ENCODE measurements around the gene ESRRB.

The ESRRB gene

DNA sequence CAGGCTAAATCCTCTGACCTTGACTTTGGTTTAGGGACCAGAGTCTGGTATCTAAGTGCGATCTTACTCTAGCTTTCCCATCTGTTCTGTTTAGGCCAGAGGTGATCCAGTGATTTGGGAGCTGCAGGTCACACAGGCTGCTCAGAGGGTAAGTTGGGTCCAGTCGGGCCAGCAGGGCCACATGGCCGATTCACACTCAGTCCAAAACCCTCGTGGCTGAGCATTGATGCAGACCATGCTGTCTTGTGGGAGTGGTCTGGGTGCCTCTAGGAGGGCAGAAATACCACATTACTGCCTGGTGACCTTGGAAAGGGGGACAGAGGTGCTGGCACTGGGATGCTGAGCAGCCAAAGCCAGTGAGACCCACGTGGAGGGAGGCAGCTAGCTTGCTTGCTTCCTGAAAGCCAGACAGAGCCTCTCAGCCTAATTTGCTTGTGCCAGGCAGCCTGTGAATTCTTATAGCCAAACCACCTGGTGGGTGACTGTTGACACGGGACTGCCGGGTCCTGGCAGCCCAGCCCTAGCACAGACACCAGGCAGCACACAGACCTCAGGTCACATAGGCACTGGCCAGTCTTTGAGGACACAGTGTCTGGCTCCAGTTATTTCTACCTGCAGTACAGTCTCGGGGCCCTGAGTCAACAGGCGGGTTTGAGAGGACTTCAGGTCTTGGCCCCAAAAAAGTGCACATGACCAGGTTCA, 31.7 kb downstream of the ESRRB start:
- no peak for DNase-seq (ENCODE audit: low read depth in 2 of 3, low spot score in 2 of 3)

DNA sequence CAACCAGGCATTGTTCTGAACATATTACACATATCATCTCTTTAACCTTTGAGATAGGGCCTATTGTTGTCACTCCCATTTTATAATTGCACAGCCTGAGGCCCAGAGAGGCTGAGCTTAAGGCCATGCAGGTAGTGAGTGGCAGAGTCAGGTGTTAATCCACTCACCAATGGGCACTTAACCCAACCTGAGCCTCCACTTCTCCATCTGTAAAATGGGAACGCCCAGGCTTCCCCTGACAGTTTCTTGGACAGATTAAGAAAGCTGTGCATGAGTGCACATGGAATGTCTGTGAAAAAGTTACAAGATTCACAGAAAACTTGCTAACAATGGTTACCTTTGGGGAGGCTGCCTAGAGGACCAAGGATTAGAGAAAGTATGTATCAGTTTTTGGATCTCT, 32.9 kb downstream of the ESRRB start:
- DNase-seq (ENCODE audit: low read depth in 2 of 3, low spot score in 2 of 3): no peak

DNA sequence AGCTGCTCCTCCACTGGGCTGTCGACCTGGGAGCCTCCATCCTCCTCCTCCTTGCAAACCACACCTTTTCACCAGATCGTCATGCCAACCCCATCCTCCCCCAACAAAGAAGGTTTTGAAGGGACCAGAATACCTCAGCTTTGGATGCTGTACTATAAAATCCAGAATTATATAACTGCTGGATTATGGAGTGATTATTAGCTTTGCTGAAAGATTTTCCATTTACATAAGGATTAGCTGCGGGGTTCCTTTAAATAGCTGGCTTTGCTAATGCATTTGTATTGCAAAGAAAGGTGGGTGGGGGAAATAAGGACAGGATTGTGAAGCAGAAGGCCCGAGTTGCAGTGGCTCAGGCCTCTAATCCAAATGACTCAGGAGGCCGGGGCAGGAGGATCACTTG, 36.6 kb downstream of the ESRRB start:
- DNase-seq (ENCODE audit: low read depth in 2 of 3, low spot score in 2 of 3): no peak

DNA sequence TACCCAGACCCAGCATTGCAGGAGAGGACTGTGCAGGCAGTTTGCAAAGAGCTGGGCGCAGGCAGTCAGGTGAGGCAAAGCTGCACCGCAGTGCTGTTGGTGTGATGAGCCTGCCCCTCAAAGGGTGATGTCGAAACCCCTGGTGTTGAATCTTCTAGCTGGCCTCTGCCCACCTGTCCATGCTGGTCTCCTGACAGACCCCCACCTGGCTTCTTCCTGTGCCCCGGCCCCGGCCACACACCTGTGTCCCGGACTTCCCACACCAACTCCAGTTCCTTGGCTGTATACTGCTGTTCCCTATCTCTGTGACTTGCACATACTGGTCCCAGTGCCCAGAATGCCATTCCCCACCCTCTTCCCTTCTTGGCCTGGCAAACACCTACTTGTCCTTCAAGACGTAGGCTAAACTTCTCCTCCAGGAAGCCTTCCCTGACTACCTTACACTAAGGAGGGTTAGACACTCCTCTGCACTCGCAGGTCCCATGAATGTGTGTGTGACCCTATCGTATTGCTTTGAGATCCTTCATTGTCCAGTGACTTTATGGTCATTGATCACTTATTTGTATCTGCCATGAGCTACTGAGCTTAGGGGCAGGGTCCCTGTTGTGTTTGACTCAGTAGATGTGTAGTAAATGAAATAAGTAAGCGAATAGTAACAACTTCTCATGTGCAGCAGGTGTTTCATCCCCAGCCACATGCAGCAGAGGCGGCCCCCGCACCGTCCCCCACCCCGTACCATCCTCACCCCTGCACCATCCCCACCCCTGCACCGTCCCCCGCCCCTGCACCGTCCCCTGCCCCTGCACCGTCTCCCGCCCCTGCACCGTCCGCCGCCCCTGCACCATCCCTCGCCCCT, 37.4 kb downstream of the ESRRB start:
- DNase-seq (ENCODE audit: low read depth in 2 of 3, low spot score in 2 of 3): no peak

DNA sequence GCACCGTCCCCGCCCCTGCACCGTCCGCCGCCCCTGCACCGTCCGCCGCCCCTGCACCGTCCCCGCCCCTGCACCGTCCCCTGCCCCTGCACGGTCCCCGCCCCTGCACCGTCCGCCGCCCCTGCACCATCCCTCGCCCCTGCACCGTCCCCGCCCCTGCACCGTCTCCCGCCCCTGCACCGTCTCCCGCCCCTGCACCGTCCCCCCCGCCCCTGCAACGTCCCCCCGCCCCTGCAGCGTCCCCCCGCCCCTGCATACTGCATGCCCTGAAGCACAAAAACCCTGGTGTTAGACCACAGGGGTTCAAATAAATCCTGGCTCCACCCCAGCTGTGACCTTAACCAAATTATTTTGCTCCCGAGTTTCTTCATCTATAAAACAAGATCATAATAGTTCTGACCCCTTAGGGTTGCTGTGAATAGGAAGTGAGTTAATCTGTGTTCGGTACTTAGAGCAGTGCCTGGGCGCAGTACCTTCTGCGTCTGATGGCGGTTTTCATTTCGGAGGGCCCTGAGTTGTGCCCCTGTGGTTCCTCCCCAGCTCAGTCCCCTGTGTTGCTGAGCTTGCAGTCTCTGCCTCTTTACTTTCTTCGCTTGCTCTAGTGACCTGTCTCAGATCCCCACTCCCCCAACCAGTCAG, 38.1 kb downstream of the ESRRB start:
- DNase-seq (ENCODE audit: low read depth in 2 of 3, low spot score in 2 of 3): no peak

DNA sequence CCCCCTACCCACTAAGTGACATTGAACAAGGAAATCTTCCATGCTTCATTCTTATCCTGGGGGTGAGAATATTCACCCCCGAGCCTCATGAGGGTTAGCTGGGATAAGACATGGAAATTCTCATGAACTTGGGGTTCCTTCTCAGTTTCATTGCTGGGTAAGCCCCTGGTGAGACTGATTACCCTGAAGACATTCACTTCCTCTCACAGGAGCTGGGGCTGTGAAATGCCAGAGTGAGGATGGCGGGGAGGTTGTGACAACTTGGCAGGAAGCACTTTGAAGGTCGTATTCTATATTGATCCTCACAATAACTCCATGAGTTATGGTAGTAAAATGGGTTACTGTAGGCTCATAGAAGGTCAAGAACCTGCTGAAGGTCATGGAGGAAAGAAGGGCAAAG, 43.5 kb downstream of the ESRRB start:
- DNase-seq (ENCODE audit: low read depth in 2 of 3, low spot score in 2 of 3): no peak

DNA sequence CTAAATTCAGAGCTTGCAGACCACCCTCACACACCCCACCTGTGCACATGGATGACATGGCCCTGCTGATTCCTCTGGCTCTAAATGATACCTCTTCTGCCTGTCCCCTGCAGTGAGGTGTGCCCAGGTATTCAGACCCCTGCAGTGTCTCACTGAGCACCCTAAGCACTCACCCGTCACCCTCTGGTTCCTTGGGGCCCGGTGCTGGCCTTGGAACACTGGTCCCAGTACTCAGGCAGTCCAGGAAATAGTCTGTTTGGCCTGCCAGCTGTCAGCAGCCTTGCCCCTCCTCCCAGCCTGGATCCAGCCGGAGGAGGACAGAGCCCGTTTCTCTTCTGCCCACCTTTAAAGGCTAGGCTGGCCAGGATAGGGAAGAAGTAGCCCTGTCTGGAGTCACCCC, 44.9 kb downstream of the ESRRB start:
- DNase-seq (ENCODE audit: low read depth in 2 of 3, low spot score in 2 of 3): no peak

DNA sequence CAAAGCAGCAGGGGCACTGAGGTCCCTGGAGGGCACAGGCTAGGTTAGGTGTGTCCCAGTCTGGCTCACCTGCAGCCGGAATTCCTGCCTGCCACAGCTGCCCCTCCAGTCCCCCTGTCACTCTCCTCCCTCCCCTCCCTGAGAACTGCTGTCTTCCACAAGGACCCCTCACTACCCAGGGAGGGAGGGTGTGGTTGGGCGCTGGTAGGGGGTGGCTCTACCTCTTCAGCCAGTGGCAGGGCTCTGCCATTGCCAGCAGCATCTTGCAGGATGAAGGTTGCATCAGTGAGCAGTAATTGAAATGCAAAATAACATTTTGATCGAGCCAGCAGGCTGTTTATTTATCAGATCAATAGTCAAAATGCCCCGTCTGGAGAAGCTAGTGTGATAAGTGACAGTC, 45.7 kb downstream of the ESRRB start:
- DNase-seq (ENCODE audit: low read depth in 2 of 3, low spot score in 2 of 3): no peak

DNA sequence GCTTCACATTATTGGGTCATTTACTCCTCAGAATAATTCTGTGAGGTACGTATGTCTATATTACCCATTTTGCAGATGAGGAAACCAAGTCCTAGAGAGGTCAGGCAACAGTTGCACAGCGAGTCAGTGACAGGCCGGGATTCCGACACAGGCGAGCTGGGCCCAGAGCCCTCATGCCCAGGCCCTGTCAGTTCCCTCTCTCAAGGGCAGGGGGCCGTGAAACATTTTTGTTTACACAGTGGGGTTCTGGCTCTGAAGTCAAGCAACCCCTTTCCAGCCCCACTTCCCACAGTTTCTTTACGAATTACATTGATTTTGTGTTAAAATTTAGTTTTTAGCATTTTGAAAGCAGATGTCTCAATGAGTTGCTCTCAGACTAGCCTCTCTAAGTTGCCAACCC, 46.7 kb downstream of the ESRRB start:
- DNase-seq (ENCODE audit: low read depth in 2 of 3, low spot score in 2 of 3): no peak

DNA sequence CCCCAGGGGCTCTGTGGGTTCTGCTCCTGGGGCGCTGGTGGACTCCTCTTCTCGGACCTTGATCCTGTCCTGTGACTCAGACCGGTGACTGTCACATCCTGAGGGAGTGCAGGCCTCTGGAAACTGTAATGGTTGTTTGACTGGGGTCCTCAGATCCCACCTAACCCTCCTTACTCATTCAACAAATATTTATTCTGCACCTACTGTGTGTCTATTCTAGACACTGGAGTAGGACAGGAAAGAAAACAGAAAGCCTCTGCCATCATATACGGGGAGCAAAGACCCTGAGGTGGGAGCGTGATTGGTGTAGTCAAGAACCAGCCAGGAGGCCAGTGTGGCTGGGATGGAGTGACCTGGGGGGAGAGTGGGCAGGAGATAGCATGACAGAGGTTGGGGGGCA, 47.6 kb downstream of the ESRRB start:
- DNase-seq (ENCODE audit: low read depth in 2 of 3, low spot score in 2 of 3): no peak

DNA sequence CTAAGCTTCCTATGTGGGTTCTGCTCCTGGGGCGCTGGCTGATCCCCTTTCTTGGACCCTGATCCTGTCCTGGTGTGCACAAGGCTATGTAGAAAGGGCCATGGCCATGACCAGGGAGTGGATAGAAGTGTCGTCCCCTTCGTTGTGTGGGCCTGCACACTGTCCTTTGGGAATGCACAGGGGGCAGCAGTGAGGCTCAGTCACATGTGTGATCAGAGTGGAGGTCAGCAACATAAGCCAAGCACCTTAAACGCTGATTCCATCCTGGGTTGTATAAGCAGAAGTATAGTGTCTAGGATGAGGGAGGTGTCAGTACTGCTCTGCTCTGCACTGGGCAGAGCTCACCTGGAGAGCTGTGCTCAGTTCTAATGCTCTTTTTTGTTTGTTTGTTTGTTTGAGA, 48.4 kb downstream of the ESRRB start:
- DNase-seq (ENCODE audit: low read depth in 2 of 3, low spot score in 2 of 3): no peak

DNA sequence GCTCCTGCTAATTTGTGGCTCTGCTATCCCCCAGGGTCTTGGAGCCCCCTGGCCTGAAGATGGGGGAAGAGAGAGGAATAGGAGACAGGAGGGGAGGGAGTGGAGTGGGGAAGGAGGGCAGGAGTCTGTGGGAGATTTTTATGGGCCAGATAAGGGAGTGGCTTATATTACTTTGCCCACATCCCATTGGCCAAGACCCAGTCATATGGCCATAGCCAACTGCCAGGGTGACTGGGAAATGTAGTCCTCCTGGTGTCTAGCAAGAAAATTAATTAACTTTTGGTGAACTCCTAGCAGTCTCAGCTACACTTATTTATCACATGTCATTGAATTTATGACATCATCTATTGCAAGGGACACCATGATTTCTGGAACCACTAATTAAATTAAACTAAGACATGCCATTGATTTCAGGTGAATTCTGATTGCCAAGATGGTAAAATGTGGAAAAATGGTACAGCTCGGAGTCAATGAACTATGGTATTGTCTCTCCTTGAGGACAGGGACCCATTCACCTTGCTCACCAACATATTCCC, 50.3 kb downstream of the ESRRB start:
- no peak for DNase-seq (ENCODE audit: low read depth in 2 of 3, low spot score in 2 of 3)

DNA sequence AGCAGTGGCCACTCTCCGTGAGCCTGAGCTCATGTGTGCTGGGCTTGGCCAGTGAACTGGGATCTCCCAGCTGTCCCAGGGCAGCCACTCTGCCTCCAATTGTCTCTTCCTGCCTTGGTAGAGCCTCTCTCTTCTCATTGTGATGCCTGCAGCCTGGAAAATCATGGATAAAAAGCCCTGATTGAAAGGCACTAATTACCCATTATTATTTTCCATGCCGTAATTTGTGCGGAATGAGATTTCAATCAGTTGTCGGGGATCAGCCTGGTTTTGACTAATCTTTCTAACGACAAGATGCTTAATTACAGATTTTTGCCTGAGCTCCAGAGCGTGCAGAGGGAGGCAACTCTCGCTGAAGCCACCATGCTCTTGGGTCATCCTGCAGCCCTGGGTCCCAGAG, 52.7 kb downstream of the ESRRB start:
- DNase-seq (ENCODE audit: low read depth in 2 of 3, low spot score in 2 of 3): no peak

DNA sequence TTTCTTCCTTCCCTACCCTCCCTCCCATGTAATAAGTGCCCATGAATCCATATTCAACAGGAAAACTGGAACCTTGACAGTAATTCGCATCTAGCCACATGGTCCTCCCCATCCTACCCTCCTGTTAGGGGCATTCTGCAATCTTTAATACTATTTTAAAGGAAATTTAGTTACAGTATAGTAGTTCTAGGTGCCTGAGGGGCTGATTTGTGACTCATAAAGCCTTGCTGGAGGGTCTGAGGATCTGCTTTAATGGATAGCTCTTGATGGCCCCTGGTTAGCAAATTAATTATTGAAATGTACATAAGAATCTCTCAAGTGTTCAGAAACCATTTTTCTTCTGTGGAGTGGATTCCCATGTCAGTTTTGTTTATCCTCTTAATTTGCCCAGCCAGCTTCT, 54.1 kb downstream of the ESRRB start:
- DNase-seq (ENCODE audit: low read depth in 2 of 3, low spot score in 2 of 3): no peak

DNA sequence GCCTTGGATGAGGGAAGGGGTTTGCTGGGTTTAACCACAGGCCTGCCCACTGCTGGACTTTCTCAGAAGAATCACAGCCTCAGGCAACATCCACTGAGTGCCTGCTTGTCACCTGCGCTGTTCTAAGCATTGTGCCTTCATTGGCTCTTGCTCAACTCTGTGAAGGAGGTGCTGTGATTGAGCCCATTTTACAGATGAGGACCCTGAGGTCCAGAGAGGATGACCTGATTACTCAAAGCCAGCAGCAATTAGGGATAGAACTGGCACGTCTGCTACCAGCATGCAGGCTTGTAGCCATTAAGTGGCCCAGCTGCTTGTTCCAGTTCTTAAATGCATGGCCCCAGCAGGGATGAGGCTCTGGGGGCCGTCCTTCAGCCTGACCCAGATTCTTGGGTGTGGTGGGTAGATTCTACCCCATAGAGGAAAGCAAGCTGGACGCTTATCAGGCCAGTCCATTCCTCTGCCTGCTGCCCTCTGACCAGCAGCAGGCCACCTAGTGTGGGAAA, 54.6 kb downstream of the ESRRB start:
- no peak for DNase-seq (ENCODE audit: low read depth in 2 of 3, low spot score in 2 of 3)

DNA sequence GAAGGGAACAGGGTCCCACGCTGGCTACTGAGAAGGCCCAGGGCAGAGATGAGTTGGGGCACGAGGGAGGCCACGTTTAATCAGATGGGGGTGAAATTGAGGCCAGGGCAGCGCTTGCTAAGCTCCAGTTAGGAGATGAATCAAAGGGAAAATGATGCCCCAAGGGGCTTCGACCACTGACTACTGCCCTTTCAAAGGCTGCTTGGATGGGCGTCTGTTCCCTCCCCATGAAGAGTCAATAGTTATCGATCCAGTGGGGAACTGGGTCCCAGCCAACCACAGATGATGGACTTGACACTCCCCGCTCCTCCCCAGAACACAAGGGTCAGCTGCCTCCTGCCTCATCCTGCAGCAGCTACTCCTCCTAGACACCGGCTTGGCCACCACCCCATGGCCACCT, 55.6 kb downstream of the ESRRB start:
- no peak for DNase-seq (ENCODE audit: low read depth in 2 of 3, low spot score in 2 of 3)

DNA sequence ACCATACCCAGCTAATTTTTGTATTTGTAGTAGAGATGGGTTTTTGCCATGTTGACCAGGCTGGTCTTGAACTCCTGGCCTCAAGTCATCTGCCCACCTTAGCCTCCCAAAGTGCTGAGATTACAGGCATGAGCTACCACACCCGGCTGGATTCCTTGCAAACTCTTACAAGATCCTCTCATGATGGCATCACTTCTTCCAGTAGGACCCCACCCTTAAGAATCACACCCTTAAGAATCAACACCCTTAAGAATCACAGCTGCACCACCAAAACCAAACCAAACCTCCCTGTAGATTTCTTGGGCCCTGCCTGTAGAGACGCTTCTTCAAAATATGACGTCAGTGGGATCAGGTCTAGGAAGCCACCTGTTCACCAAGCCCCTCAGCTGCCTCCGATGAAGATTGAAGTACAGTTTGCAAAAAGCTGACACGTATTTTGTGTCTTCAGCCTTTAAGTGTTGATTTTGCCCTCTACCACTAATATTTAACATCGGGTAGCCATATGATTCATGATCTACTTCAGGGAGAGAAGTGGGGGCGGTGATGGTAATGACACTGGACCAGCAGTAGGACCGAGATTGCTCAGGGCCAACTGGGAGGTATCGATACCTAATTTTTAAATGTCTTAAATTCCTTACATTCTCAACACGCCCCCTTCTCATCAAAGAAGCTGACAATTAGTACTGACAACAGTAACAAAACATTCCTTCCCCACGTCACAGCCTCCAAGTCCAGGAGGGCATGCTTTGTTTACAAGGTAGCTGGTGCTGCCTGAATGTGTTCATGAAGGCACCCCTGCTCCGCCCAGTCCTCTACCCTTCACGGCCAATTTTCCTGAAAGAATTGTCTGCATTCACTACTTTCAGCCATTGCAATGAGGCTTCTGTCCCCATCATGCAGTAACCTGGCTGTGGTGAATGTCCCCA, 57.2 kb downstream of the ESRRB start:
- DNase-seq (ENCODE audit: low read depth in 2 of 3, low spot score in 2 of 3): no peak

DNA sequence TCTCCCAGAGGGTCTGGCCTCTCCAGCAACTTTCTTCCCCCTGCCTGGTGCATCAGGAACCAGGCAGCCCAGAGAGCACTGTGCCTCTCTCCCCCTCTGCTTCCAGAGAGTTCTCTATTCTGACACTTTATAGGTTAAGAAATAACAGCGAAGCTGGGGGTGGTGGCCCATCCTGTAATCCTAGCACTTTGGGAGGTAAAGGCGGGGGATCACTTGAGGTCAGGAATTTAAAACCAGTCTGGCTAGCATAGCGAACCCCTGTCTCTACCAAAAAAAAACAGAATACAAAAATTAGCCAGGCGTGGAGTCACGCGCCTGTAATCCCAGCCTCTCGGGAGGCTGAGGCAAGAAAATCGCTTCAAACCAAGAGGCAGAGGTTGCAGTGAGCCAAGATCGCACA, 58.3 kb downstream of the ESRRB start:
- DNase-seq (ENCODE audit: low read depth in 2 of 3, low spot score in 2 of 3): no peak

DNA sequence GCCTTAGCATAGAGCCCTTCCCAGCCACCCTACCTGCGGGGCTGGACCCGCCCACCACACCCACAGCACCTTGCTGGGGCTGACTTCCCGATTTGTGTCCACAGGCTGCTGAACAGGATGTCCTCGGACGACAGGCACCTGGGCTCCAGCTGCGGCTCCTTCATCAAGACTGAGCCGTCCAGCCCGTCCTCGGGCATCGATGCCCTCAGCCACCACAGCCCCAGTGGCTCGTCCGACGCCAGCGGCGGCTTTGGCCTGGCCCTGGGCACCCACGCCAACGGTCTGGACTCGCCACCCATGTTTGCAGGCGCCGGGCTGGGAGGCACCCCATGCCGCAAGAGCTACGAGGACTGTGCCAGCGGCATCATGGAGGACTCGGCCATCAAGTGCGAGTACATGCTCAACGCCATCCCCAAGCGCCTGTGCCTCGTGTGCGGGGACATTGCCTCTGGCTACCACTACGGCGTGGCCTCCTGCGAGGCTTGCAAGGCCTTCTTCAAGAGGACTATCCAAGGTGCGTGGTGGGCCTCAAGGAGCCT, 63.4 kb downstream of the ESRRB start:
- DNase-seq (ENCODE audit: low read depth in 2 of 3, low spot score in 2 of 3): no peak

DNA sequence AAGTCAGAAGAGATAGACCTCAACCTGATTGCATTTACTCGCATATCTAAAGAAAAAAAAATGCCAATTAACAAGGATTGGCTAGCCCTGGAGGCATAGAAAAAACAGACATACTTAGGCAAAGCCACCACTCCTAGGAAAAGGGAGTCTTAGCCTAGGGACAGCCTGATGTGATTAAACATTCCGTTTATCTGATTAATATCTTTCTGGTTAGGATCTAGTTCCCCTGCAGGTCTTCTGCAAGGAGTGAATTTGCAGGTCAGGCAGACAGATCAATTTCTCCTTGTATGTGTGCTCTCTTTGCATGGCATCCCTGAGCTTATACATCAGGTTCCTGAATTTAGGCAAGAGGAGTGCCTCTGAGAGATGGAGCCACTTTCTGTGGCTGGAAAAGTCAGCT, 70.5 kb downstream of the ESRRB start:
- no peak for DNase-seq (ENCODE audit: low read depth in 2 of 3, low spot score in 2 of 3)

DNA sequence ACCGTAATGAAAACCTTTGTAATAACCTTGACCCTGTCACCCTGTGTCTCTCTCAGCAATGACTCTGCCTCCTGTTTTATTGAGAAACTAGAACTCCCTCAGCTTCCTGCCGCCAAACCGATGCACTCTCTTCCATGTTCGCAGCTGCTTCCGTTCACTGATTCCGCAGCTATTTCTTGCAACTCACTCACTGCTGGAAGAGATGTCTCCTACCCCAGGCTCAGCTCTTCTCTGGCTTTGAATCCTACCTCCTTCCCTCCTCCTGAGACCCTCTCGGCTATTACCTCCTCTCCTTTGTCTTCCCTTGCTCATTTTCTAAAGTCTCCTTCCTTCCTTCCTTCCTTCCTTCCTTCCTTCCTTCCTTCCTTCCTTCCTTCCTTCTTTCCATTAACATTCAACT, 71.0 kb downstream of the ESRRB start:
- no peak for DNase-seq (ENCODE audit: low read depth in 2 of 3, low spot score in 2 of 3)
